GM20000 (cell line): ENCODE measurements around the gene RAB43.
"Not testable (repeated sequence)": the region's sequence is repeated elsewhere in the genome, so short reads cannot be mapped to it uniquely, and the experiment has no call there.

ENCODE experiments used
- DNase-seq: peaks from one replicate; pipeline ENCODE4 v3.0.0; 2012; ENCODE audit warnings: low spot score
- CTCF ChIP-seq: IDR thresholded peaks from 2 replicates; pipeline ENCODE4 v1.5.1; 2012; ENCODE audit warnings: mild to moderate bottlenecking, control low read depth; ENCODE audit errors: extremely low read depth, missing control alignments

The RAB43 gene

GRCh38 chr3:129119365-129120100 lies 2.1 kb downstream of the RAB43 start:
- no peak for TF ChIP-seq CTCF
- DNase-seq: no peak

DNA sequence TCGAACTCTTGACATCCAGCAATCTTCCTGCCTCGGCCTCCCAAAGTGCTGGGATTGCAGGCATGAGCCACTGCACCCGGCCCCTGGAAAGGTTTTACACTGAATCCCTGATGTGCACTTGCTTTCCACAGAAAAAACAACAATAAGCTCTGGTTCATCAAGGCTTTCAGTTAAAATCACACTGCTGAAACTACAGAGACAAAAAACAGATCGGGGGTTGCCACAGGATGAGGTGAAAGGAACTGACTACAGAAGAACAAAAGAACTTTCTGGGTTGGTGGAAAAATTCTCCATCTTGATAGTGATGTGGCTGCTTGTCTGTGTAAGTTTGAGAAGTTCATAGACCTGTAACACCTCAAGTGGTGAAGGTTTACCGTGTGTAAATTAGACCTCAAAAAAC lies 2.9 kb downstream of the RAB43 start:
- DNase-seq: no peak
- TF ChIP-seq CTCF: no peak

DNA sequence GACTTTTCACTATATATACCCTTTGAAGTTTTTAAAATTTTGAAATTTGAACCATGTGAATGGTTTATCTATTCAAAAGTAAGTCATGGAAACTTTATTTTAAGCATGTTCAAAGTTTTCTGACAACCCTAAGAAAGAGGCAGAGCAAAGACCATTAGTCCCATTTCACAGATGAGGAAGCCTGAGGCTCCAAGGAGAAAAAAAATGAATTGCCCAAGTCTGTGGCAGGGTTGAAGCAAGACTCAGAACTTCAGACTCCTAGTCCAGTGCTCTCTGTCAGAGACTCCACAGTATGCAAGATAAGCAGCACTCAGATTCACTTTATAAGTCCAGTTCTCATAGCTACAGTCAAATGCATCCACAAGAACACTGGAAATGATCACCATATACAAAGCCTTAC lies 4.5 kb downstream of the RAB43 start:
- DNase-seq: no peak
- TF ChIP-seq CTCF: no peak

DNA sequence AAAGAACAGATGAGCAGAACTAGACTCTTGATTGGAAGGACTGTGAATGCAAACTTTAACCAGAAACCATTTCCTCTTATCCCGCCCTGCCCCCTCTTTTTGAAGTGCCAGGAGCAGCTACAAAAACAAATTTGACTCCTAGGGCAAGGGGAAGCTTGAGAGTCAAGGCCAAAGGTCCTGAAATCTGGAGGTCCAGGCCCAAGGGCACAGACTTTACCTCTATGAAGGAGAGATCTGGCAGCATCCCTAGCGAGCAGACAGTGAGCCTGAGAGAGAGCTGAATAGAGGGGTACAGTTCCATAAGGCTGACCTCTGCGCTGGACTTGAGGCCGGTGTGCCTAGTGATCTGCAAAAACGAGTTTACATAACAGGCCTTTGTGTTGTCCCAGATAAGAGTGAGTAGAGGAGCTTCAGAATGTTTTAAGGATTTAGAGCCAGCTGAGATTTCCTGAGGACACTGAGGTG lies 5.1 kb downstream of the RAB43 start:
- no peak for DNase-seq
- no peak for TF ChIP-seq CTCF

GRCh38 chr3:129114455-129114854 lies 7.1 kb downstream of the RAB43 start:
- DNase-seq: no peak
- no peak for TF ChIP-seq CTCF

- no peak for DNase-seq
- no peak for TF ChIP-seq CTCF
These were observed 9.1 kb downstream of the RAB43 start for GRCh38 chr3:129112308-129113052.

DNA sequence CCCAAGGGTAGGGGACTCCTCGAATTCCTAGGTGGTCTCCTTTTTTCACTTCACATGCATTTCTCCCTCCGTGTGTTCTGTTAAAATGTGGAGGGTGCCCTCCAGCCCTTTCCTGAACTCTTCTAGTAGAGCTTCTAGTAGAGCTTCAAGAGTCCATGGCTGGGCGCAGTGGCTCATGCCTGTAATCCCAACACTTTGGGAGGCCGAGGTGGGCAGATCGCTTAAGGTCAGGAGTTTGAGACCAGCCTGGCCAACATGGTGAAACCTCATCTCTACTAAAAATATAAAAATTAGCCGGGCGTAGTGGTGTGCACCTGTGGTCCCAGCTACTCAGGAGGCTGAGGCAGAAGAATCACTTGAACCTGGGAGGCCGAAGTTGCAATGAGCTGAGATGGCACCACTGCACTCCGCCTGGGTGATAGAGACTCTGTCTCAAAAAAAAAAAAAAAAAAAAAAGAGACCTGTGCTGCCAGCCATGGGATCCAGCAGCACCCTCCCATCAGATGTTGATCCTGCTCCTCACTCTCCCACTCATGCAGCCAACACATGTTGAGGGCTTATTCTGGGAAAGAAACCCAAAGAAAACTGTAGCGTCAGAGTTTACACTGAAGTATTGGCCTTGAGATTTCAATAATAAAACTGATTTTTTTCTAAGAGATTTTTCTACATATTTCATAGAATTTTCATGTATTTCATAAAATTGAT lies 10.4 kb downstream of the RAB43 start:
- not testable (repeated sequence) for DNase-seq
